Stimulated activated CD8-positive, alpha-beta memory T cell treated with anti-CD3 and anti-CD28 coated beads, Interleukin-4, amount 100 ng/mL, for 4 hours (primary cell): ENCODE measurements around the gene RECQL5.

ENCODE experiments used
- DNase-seq, 2 donors: peaks; one replicate each; pipeline ENCODE4 v3.0.0-alpha.2; 2020; ENCODE audit warnings: low read depth in 2 of 2, low spot score in 1 of 2

RECQL5 gene

GRCh38 chr17:75688209-75688825 lies 21.4 kb upstream of the RECQL5 start:
- no peak for DNase-seq

- no peak for DNase-seq
These were observed 18.5 kb upstream of the RECQL5 start for GRCh38 chr17:75685499-75685898.

GRCh38 chr17:75684924-75685323 lies 18.0 kb upstream of the RECQL5 start:
- no peak for DNase-seq

- DNase-seq, result no peak
These were observed 17.3 kb upstream of the RECQL5 start for GRCh38 chr17:75684249-75684648.

GRCh38 chr17:75683583-75683982 lies 16.6 kb upstream of the RECQL5 start:
- no peak for DNase-seq

- DNase-seq, result no peak
These were observed 14.3 kb upstream of the RECQL5 start for GRCh38 chr17:75681289-75681688.

- DNase-seq, result no peak
These were observed 13.5 kb upstream of the RECQL5 start for GRCh38 chr17:75680431-75680830.

GRCh38 chr17:75679706-75680211 lies 12.8 kb upstream of the RECQL5 start:
- DNase-seq, result no peak

GRCh38 chr17:75676461-75676860 lies 9.5 kb upstream of the RECQL5 start:
- DNase-seq, result no peak

- no peak for DNase-seq
These were observed 6.5 kb upstream of the RECQL5 start for GRCh38 chr17:75673487-75673886.

GRCh38 chr17:75672011-75672410 lies 5.1 kb upstream of the RECQL5 start:
- DNase-seq, result no peak

GRCh38 chr17:75670868-75671267 lies 3.9 kb upstream of the RECQL5 start:
- DNase-seq, result no peak

GRCh38 chr17:75668489-75668888 lies 1.5 kb upstream of the RECQL5 start:
- no peak for DNase-seq

- DNase-seq, result no peak
These were observed 871 bp upstream of the RECQL5 start for GRCh38 chr17:75667825-75668224.

GRCh38 chr17:75665981-75666380 lies 973 bp downstream of the RECQL5 start:
- DNase-seq, result no peak

- no peak for DNase-seq
These were observed 2.8 kb downstream of the RECQL5 start for GRCh38 chr17:75664099-75664549.

- DNase-seq, result no peak
These were observed 4.4 kb downstream of the RECQL5 start for GRCh38 chr17:75662511-75662910.

GRCh38 chr17:75661531-75661930 lies 5.4 kb downstream of the RECQL5 start:
- no peak for DNase-seq

GRCh38 chr17:75658237-75658636 lies 8.7 kb downstream of the RECQL5 start:
- DNase-seq, result no peak

GRCh38 chr17:75654176-75654575 lies 12.8 kb downstream of the RECQL5 start:
- DNase-seq, result no peak

GRCh38 chr17:75652934-75653549 lies 13.9 kb downstream of the RECQL5 start:
- DNase-seq, result no peak

- DNase-seq, result no peak
These were observed 14.6 kb downstream of the RECQL5 start for GRCh38 chr17:75652341-75652740.

GRCh38 chr17:75650874-75651273 lies 16.1 kb downstream of the RECQL5 start:
- DNase-seq, result no peak
